OCI-LY1 (cell line): ENCODE data around the gene TPRX1.

Experiments
- H2AFZ ChIP-seq: fragments of 200-600 bp; sonication (generic), shearing (Covaris generic); 2 replicates; pipeline ENCODE4 v1.6.0; 2014; ENCODE audit warnings: antibody characterized with exemption, mild to moderate bottlenecking, low read length
- H3F3A ChIP-seq: fragments of 200-600 bp; sonication (generic), shearing (Covaris generic); 2 replicates; pipeline ENCODE4 v1.6.0; 2014; ENCODE audit warnings: mild to moderate bottlenecking, antibody characterized with exemption, low read length, moderate library complexity; ENCODE audit not compliant: insufficient read depth
- H3K27ac ChIP-seq: fragments of 200-600 bp; sonication (generic); 2 replicates; pipeline ENCODE4 v1.5.1; 2014; ENCODE audit warnings: low read length, mixed run types, mild to moderate bottlenecking, low read depth; ENCODE audit not compliant: poor library complexity, severe bottlenecking
- H3K27me3 ChIP-seq: fragments of 200-600 bp; sonication (generic); 2 replicates; pipeline ENCODE4 v1.6.0; 2014; ENCODE audit warnings: antibody characterized with exemption, mild to moderate bottlenecking, low read length, moderate library complexity; ENCODE audit not compliant: insufficient read depth
- H3K36me3 ChIP-seq: fragments of 200-600 bp; sonication (generic); 2 replicates; pipeline ENCODE4 v1.6.1; 2014; ENCODE audit warnings: mild to moderate bottlenecking, antibody characterized with exemption, low read length, moderate library complexity, mixed read lengths; ENCODE audit not compliant: insufficient read depth
- H3K4me1 ChIP-seq: fragments of 200-600 bp; sonication (generic); 2 replicates; pipeline ENCODE4 v1.5.1; 2014; ENCODE audit warnings: mild to moderate bottlenecking, low read length, moderate library complexity; ENCODE audit not compliant: insufficient read depth, severe bottlenecking
- H3K4me2 ChIP-seq: fragments of 200-600 bp; sonication (generic), shearing (Covaris generic); 2 replicates; pipeline ENCODE4 v1.6.1; 2014; ENCODE audit warnings: low read length
- H3K4me3 ChIP-seq: fragments of 200-600 bp; sonication (generic); 2 replicates; pipeline ENCODE4 v1.5.1; 2014; ENCODE audit warnings: low read length, low read depth, mild to moderate bottlenecking, mixed read lengths; ENCODE audit not compliant: poor library complexity, severe bottlenecking
- H3K79me2 ChIP-seq: fragments of 200-600 bp; shearing (Covaris generic); 2 replicates; pipeline ENCODE4 v1.6.1; 2016; ENCODE audit warnings: mixed run types, low read length, mixed read lengths; ENCODE audit not compliant: insufficient read depth
- H3K9ac ChIP-seq: fragments of 200-600 bp; sonication (generic), shearing (Covaris generic); 2 replicates; pipeline ENCODE4 v1.6.1; 2014; ENCODE audit warnings: mild to moderate bottlenecking, low read length, mixed read lengths
- H3K9me2 ChIP-seq: fragments of 200-600 bp; sonication (generic), shearing (Covaris generic); 2 replicates; pipeline ENCODE4 v1.6.1; 2014; ENCODE audit warnings: low read depth, mild to moderate bottlenecking, low read length, mixed read lengths
- H3K9me3 ChIP-seq: fragments of 200-600 bp; shearing (Covaris generic); 2 replicates; pipeline ENCODE4 v1.6.1; 2014; ENCODE audit warnings: low read length, mixed read lengths
- H4K20me1 ChIP-seq: fragments of 200-600 bp; sonication (generic), shearing (Covaris generic); 2 replicates; pipeline ENCODE4 v1.6.0; 2016; ENCODE audit warnings: mild to moderate bottlenecking, low read length; ENCODE audit not compliant: insufficient read depth
- CTCF ChIP-seq: fragments of 200-600 bp; sonication (generic), shearing (Covaris generic); IDR thresholded peaks from 2 replicates; pipeline ENCODE4 v1.5.1; 2017; ENCODE audit warnings: mild to moderate bottlenecking, antibody characterized with exemption, low read length, moderate library complexity, mixed read lengths
- EZH2 ChIP-seq: fragments of 200-600 bp; sonication (generic), shearing (Covaris generic); IDR thresholded peaks from 2 replicates; pipeline ENCODE4 v1.8.0; 2017; ENCODE audit warnings: borderline replicate concordance, mixed run types, mild to moderate bottlenecking, antibody characterized with exemption, low read length, moderate library complexity, mixed read lengths

Gene TPRX1

GRCh38 chr19:47762151-47762550 lies 42.2 kb downstream of the TPRX1 start:
- no peaks in the 10 kb centered on the region for H3F3A ChIP-seq
- no peaks in the 10 kb centered on the region for H3K27me3 ChIP-seq
- no peaks in the 10 kb centered on the region for H3K79me2 ChIP-seq
- no peaks in the 10 kb centered on the region for H3K4me1 ChIP-seq
- no peaks in the 10 kb centered on the region for H3K9me2 ChIP-seq
- H3K4me3 ChIP-seq = no peak overlapping the region
- TF ChIP-seq EZH2 = no peak
- TF ChIP-seq CTCF = no peak
- no peak overlapping the region for H3K9ac ChIP-seq
- no peaks in the 10 kb centered on the region for H4K20me1 ChIP-seq
- no peak overlapping the region for H3K27ac ChIP-seq
- H3K9me3 ChIP-seq = no peaks in the 10 kb centered on the region
- H2AFZ ChIP-seq = no peak overlapping the region
- H3K4me2 ChIP-seq = no peak overlapping the region
- H3K36me3 ChIP-seq = peaks cover 23% of the 10 kb centered on the region

GRCh38 chr19:47761566-47761965 lies 42.8 kb downstream of the TPRX1 start:
- Histone ChIP-seq H3K4me1 (no peaks in the 10 kb centered on the region), H3K4me2 (no peak overlapping the region), H3K4me3 (no peak overlapping the region), H3K9ac (no peak overlapping the region), H3K79me2 (no peaks in the 10 kb centered on the region), H2AFZ (no peak overlapping the region), H3K9me3 (no peaks in the 10 kb centered on the region), H4K20me1 (no peaks in the 10 kb centered on the region), H3K9me2 (no peaks in the 10 kb centered on the region), H3K27me3 (no peaks in the 10 kb centered on the region), H3F3A (no peaks in the 10 kb centered on the region), H3K36me3 (peaks cover 29% of the 10 kb centered on the region), H3K27ac (no peak overlapping the region)
- TF ChIP-seq EZH2 = no peak
- no peak for TF ChIP-seq CTCF

- H3F3A ChIP-seq = no peaks in the 10 kb centered on the region
- H3K9me2 ChIP-seq = no peaks in the 10 kb centered on the region
- no peaks in the 10 kb centered on the region for H3K27me3 ChIP-seq
- no peaks in the 10 kb centered on the region for H3K79me2 ChIP-seq
- peaks cover 38% of the 10 kb centered on the region for H3K36me3 ChIP-seq
- H3K9ac ChIP-seq = no peak overlapping the region
- H4K20me1 ChIP-seq = no peaks in the 10 kb centered on the region
- H3K9me3 ChIP-seq = no peaks in the 10 kb centered on the region
- H3K4me3 ChIP-seq = no peak overlapping the region
- H3K4me2 ChIP-seq = no peak overlapping the region
- no peak overlapping the region for H3K27ac ChIP-seq
- no peak for TF ChIP-seq EZH2
- TF ChIP-seq CTCF = no peak
- no peak overlapping the region for H2AFZ ChIP-seq
- no peaks in the 10 kb centered on the region for H3K4me1 ChIP-seq
These were observed 43.7 kb downstream of the TPRX1 start for GRCh38 chr19:47760632-47760999.
